Endodermal cell (in vitro differentiated cells): ENCODE data around the gene WDR4. TPM values are rescaled to one million over a fixed set of nuclear protein-coding genes. Genes with fewer than 3 reads are reported as not detected.
"Not testable (repeated sequence)": the region's sequence is repeated elsewhere in the genome, so short reads cannot be mapped to it uniquely, and the experiment has no call there.

ENCODE experiments used
- DNase-seq: peaks from one replicate; pipeline ENCODE4 v3.0.0-alpha.2; 2017
- H3K27ac ChIP-seq: 2 replicates; pipeline ENCODE4 v1.5.1; 2013; ENCODE audit warnings: mild to moderate bottlenecking, low read depth, low read length, moderate library complexity
- H3K27me3 ChIP-seq: 2 replicates; pipeline ENCODE4 v1.6.1; 2013; ENCODE audit warnings: mild to moderate bottlenecking, low read length, moderate library complexity; ENCODE audit not compliant: insufficient read depth, control insufficient read depth, poor library complexity, severe bottlenecking
- H3K36me3 ChIP-seq: 2 replicates; pipeline ENCODE4 v1.7.0; 2013; ENCODE audit warnings: mild to moderate bottlenecking, low read length, moderate library complexity; ENCODE audit not compliant: control insufficient read depth, insufficient read depth
- H3K4me1 ChIP-seq: one replicate; pipeline ENCODE4 v1.7.0; 2013; ENCODE audit warnings: low read length; ENCODE audit not compliant: control insufficient read depth, insufficient read depth
- H3K4me3 ChIP-seq: 2 replicates; pipeline ENCODE4 v1.5.1; 2013; ENCODE audit warnings: mild to moderate bottlenecking, low read length, moderate library complexity
- H3K9ac ChIP-seq: 2 replicates; pipeline ENCODE4 v1.6.1; 2013; ENCODE audit warnings: mild to moderate bottlenecking, low read length, moderate library complexity; ENCODE audit not compliant: poor library complexity, severe bottlenecking; ENCODE audit errors: extremely low read depth
- H3K9me3 ChIP-seq: 2 replicates; pipeline ENCODE4 v1.6.1; 2013; ENCODE audit warnings: mild to moderate bottlenecking, low read length, moderate library complexity; ENCODE audit not compliant: control insufficient read depth
- H3K27ac Mint-ChIP-seq: 2 replicates; pipeline ENCODE4 v1.8.0; 2020; ENCODE audit warnings: mixed read lengths
- H3K27me3 Mint-ChIP-seq: 2 replicates; pipeline ENCODE4 v1.8.0; 2021; ENCODE audit warnings: mild to moderate bottlenecking, mixed read lengths; ENCODE audit not compliant: insufficient read depth
- H3K36me3 Mint-ChIP-seq: 2 replicates; pipeline ENCODE4 v1.8.0; 2020; ENCODE audit warnings: low read depth, mixed read lengths
- H3K4me1 Mint-ChIP-seq: 2 replicates; pipeline ENCODE4 v1.8.0; 2020; ENCODE audit warnings: mixed read lengths
- H3K4me3 Mint-ChIP-seq: 2 replicates; pipeline ENCODE4 v1.8.0; 2020; ENCODE audit warnings: mild to moderate bottlenecking, moderate library complexity, mixed read lengths
- H3K9me3 Mint-ChIP-seq: 2 replicates; pipeline ENCODE4 v1.8.0; 2020; ENCODE audit warnings: mild to moderate bottlenecking, mixed read lengths
- CTCF ChIP-seq: fragments of 200-600 bp; sonication (generic); conservative IDR thresholded peaks from 2 replicates; pipeline ENCODE4 v1.5.0; 2021; ENCODE audit warnings: antibody characterized with exemption, mild to moderate bottlenecking
- WGBS, 2 experiments: methylation state at CpG; one replicate each; pipeline versions ENCODE4 v1.1.5 to v1.1.7; 2013; ENCODE audit warnings: missing lambda C conversion rate in 2 of 2, mixed read lengths in 1 of 2; ENCODE audit not compliant: insufficient coverage in 1 of 2, insufficient read length in 1 of 2; 5-methylcytosine and 5-hydroxymethylcytosine counted together
- total RNA-seq, 2 donors: library from RNA; stranded (reverse); fragmentation: NEBNext Ultra II Directional in 1 of 2; extraction: Animal tissue kit (Norgen Biotek cat#: 25700) in 1 of 2; gene quantifications; 2 replicates in 1 of 2; 3 replicates in 1 of 2; pipeline ENCODE4 v1.2.1, GENCODE V29; 2021

Gene WDR4
- total RNA-seq, 2 donors from 2014 or later = 26.7 to 33.5 TPM

- peak; percentile 59 for TF ChIP-seq CTCF
- Mint-ChIP-seq H3K36me3 (peaks cover 48% of the 10 kb centered on the region), H3K9me3 (peaks cover 9% of the 10 kb centered on the region), H3K4me3 (no peak overlapping the region), H3K27me3 (peaks cover 9% of the 10 kb centered on the region), H3K4me1 (peaks cover 8% of the 10 kb centered on the region), H3K27ac (no peak overlapping the region)
- no peak overlapping the region for H3K27ac ChIP-seq
- no peaks in the 10 kb centered on the region for H3K27me3 ChIP-seq
- DNase-seq = peak; percentile 82
- 78 to 86% methylated on average over 11 of the region's 11 CpGs for WGBS, 2 experiments
- H3K4me3 ChIP-seq = no peak overlapping the region
- H3K4me1 ChIP-seq = no peaks in the 10 kb centered on the region
- no peak overlapping the region for H3K9ac ChIP-seq
- peaks cover 12% of the 10 kb centered on the region for H3K9me3 ChIP-seq
- peaks cover 33% of the 10 kb centered on the region for H3K36me3 ChIP-seq
Observed at GRCh38 chr21:42833439-42833815, 45.9 kb downstream of the WDR4 start.

- H3K27me3 ChIP-seq, H3K4me1 ChIP-seq, H3K9ac ChIP-seq, H3K27ac Mint-ChIP-seq, H3K4me1 Mint-ChIP-seq, H3K27ac ChIP-seq, H3K4me3 Mint-ChIP-seq, H3K4me3 ChIP-seq: not testable (repeated sequence)
- Mint-ChIP-seq H3K27me3 (peaks cover 19% of the 10 kb centered on the region), H3K36me3 (peaks cover 55% of the 10 kb centered on the region), H3K9me3 (peaks cover 21% of the 10 kb centered on the region)
- DNase-seq = peak; percentile 38
- Histone ChIP-seq H3K9me3 (peaks cover 20% of the 10 kb centered on the region), H3K36me3 (peaks cover 33% of the 10 kb centered on the region)
- WGBS, 2 experiments = 99 to 100% methylated on average over 1 to 4 of the region's 4 CpGs
Observed at GRCh38 chr21:42832321-42832630, 47.1 kb downstream of the WDR4 start.

- TF ChIP-seq CTCF = no peak
Observed at GRCh38 chr21:42830456-42831455, 48.6 kb downstream of the WDR4 start.

More at GRCh38 chr21:42830456-42831455, 48.6 kb downstream of the WDR4 start:
- 89 to 93% methylated on average over 23 to 25 of the region's 25 CpGs for WGBS, 2 experiments
- no peaks in the 10 kb centered on the region for H3K27me3 ChIP-seq
- Mint-ChIP-seq H3K36me3 (peaks cover 49% of the 10 kb centered on the region), H3K4me1 (peaks cover 8% of the 10 kb centered on the region), H3K27ac (no peak overlapping the region), H3K4me3 (no peak overlapping the region), H3K9me3 (peaks cover 26% of the 10 kb centered on the region), H3K27me3 (peaks cover 29% of the 10 kb centered on the region)
- H3K9ac ChIP-seq = no peak overlapping the region
- H3K36me3 ChIP-seq = peaks cover 25% of the 10 kb centered on the region
- no peak overlapping the region for H3K4me3 ChIP-seq
- no peak overlapping the region for H3K27ac ChIP-seq
- H3K9me3 ChIP-seq = peaks cover 27% of the 10 kb centered on the region
- H3K4me1 ChIP-seq = no peaks in the 10 kb centered on the region
- peak; percentile 67 for DNase-seq
